OCI-LY7 (cell line): ENCODE measurements around the gene LAMP5.

Experiments used
- EZH2phosphoT487 ChIP-seq: fragments of 200-600 bp; sonication (generic); IDR thresholded peaks from 2 replicates; pipeline ENCODE4 v1.6.1; 2018; ENCODE audit warnings: low read depth, borderline replicate concordance, mild to moderate bottlenecking, mixed run types, antibody characterized with exemption, low read length, moderate library complexity, mixed read lengths
- TF ChIP-seq, protein P1 (sequence below): fragments of 200-600 bp; sonication (generic); conservative IDR thresholded peaks from 2 replicates; pipeline ENCODE4 v1.5.1; 2014; ENCODE audit warnings: mild to moderate bottlenecking, antibody characterized with exemption, low read length, moderate library complexity, mixed read lengths

DNA sequence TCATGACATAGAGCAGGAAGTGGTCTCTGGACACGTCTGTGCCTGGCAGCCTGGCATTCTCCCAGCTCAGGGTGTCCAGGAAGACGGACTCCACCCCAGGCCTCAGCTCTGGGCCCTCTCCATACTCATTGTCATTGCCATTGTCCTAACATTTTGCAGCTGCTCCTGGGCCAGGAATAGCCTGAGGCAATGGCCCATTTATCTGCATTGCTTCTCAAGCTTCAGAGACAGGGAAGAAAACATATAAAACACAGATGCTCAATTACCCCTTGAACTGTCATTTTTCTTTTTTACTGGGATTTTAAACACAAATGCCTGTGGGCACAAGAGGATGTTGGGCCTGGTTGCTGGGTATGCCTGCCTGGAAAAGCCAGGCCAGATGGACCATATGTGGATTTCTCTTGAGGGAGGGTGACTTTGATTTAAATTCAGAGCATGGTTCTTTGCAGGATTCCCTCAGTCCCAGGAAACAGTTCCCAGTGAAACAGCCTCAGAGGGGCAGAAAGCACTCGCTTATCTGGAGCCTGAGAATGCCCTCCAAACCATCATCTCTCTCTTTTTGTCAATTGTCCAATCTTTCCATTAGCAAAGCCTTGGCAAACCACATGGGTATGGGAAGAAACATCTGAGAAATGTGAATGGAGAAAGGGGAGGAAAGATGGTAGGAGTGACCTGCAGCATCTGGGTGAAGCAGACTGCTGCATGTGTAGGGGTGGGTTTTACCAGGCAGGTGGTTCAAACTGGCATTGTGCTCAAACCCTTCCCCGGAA is 17.9 kb downstream of the LAMP5 start:
- TF ChIP-seq, protein P1, sequence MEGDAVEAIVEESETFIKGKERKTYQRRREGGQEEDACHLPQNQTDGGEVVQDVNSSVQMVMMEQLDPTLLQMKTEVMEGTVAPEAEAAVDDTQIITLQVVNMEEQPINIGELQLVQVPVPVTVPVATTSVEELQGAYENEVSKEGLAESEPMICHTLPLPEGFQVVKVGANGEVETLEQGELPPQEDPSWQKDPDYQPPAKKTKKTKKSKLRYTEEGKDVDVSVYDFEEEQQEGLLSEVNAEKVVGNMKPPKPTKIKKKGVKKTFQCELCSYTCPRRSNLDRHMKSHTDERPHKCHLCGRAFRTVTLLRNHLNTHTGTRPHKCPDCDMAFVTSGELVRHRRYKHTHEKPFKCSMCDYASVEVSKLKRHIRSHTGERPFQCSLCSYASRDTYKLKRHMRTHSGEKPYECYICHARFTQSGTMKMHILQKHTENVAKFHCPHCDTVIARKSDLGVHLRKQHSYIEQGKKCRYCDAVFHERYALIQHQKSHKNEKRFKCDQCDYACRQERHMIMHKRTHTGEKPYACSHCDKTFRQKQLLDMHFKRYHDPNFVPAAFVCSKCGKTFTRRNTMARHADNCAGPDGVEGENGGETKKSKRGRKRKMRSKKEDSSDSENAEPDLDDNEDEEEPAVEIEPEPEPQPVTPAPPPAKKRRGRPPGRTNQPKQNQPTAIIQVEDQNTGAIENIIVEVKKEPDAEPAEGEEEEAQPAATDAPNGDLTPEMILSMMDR = no peak
- no peak for TF ChIP-seq EZH2phosphoT487
